Naive thymus-derived CD8-positive, alpha-beta T cell (primary cell): ENCODE measurements around the gene CASR. TPM values are rescaled to one million over a fixed set of nuclear protein-coding genes. Genes with fewer than 3 reads are reported as not detected.
A peak's percentile ranks its signal among the peaks of the same experiment; 100 is the strongest.

ENCODE experiments used
- ATAC-seq, 2 donors: fragments of 150-1000 bp; cut with Tn5 transposase in 1 of 2; sonication (Bioruptor Pico), chemical (Tn5 transposase) in 1 of 2; 1 replicate in 1 of 2; 2 replicates in 1 of 2; pipeline ENCODE4 v1.10.0; 2021; ENCODE audit warnings: mild to moderate bottlenecking in 2 of 2, moderate library complexity in 2 of 2
- POLR2A ChIA-PET: fragments of 350-600 bp; sonication (Branson Sonifier 250); formaldehyde crosslinking; loops from one replicate; lab custom pipeline; 2021; ENCODE audit warnings: antibody characterized with exemption; lab: Charles Lee
- DNase-seq, 10 donors: peaks; one replicate each; pipeline versions ENCODE4 v3.0.0 to v3.0.0-alpha.2; 2020 to 2022
- H3K27ac Mint-ChIP-seq, 10 donors: one replicate each; pipeline ENCODE4 v1.8.0; 2020 to 2022; ENCODE audit warnings: mild to moderate bottlenecking in 10 of 10, mixed read lengths in 10 of 10, moderate library complexity in 4 of 10, inconsistent platforms in 1 of 10
- H3K27me3 Mint-ChIP-seq, 5 donors: one replicate each; pipeline ENCODE4 v1.8.0; 2021 to 2022; ENCODE audit warnings: mixed read lengths in 5 of 5
- H3K36me3 Mint-ChIP-seq, 3 donors: one replicate each; pipeline ENCODE4 v1.8.0; 2020 to 2022; ENCODE audit warnings: mixed read lengths in 3 of 3, mild to moderate bottlenecking in 2 of 3, inconsistent platforms in 1 of 3
- H3K4me1 Mint-ChIP-seq, 4 donors: one replicate each; pipeline ENCODE4 v1.8.0; 2021 to 2022; ENCODE audit warnings: mixed read lengths in 4 of 4
- H3K4me3 Mint-ChIP-seq, 10 donors: one replicate each; pipeline ENCODE4 v1.8.0; 2020 to 2022; ENCODE audit warnings: mild to moderate bottlenecking in 10 of 10, mixed read lengths in 10 of 10, moderate library complexity in 6 of 10, inconsistent platforms in 1 of 10
- H3K9me3 Mint-ChIP-seq, 9 donors: one replicate each; pipeline ENCODE4 v1.8.0; 2020 to 2022; ENCODE audit warnings: mixed read lengths in 9 of 9, mild to moderate bottlenecking in 3 of 9, inconsistent platforms in 1 of 9, moderate library complexity in 1 of 9
- polyA plus RNA-seq, 3 donors: library from polyadenylated mRNA; unstranded; fragments of 300-500 nt; fragmentation: Illumina TruSeq; gene quantifications; one replicate each; pipeline ENCODE4 v1.2.3, GENCODE V29; 2021
- total RNA-seq, 8 experiments: library from RNA in 2 of 8; stranded (reverse) in 2 of 8; gene quantifications; one replicate each; pipeline ENCODE4 v1.2.3 and lab custom pipeline; 2021 to 2026

Gene CASR
- total and polyA plus RNA-seq, 5 experiments from 2014 or later: not detected

GRCh38 chr3:122299872-122300460 lies 116.5 kb downstream of the CASR start:
- Mint-ChIP-seq H3K4me3 (no peak overlapping the region), H3K4me1 (peaks cover 4 to 14% (median 9%) of the 10 kb centered on the region in 4 donors), H3K27me3 (no peaks in the 10 kb centered on the region), H3K36me3 (no peaks in the 10 kb centered on the region), H3K27ac (no peak overlapping the region), H3K9me3 (no peaks in the 10 kb centered on the region)
- DNase-seq: peak in 8 of 10 donors; percentile 14 to 71 (median 60)
- peak; percentile 40 to 46 for ATAC-seq
- POLR2A ChIA-PET: no interaction called here

GRCh38 chr3:122301063-122301462 lies 117.6 kb downstream of the CASR start:
- Mint-ChIP-seq H3K36me3 (no peaks in the 10 kb centered on the region), H3K4me1 (peaks cover 4 to 14% (median 9%) of the 10 kb centered on the region in 4 donors), H3K4me3 (no peak overlapping the region), H3K9me3 (no peaks in the 10 kb centered on the region), H3K27me3 (no peaks in the 10 kb centered on the region), H3K27ac (peak overlapping the region in 1 of 10 donors; percentile 25)
- ATAC-seq (no peak), DNase-seq (no peak)
- POLR2A ChIA-PET: no interaction called here

GRCh38 chr3:122305818-122306621 lies 122.6 kb downstream of the CASR start:
- no peak for ATAC-seq
- Mint-ChIP-seq H3K4me3 (no peak overlapping the region), H3K36me3 (no peaks in the 10 kb centered on the region)

GRCh38 chr3:122306622-122306953 lies 123.1 kb downstream of the CASR start:
- no peaks in the 10 kb centered on the region for H3K36me3 Mint-ChIP-seq
- peak overlapping the region in 1 of 10 donors; percentile 10 for H3K27ac Mint-ChIP-seq
- H3K9me3 Mint-ChIP-seq: no peaks in the 10 kb centered on the region
- peaks cover 0 to 2% (median 0%) of the 10 kb centered on the region in 5 donors for H3K27me3 Mint-ChIP-seq
- DNase-seq (no peak), ATAC-seq (no peak)
- POLR2A ChIA-PET: no interaction called here
- no peak overlapping the region for H3K4me3 Mint-ChIP-seq
- no peaks in the 10 kb centered on the region for H3K4me1 Mint-ChIP-seq

More at GRCh38 chr3:122305818-122306621, 122.6 kb downstream of the CASR start:
- H3K27ac Mint-ChIP-seq: no peak overlapping the region
- no peak for DNase-seq
- no peaks in the 10 kb centered on the region for H3K9me3 Mint-ChIP-seq
- POLR2A ChIA-PET: no interaction called here
- H3K27me3 Mint-ChIP-seq: peaks cover 0 to 2% (median 0%) of the 10 kb centered on the region in 5 donors
- no peaks in the 10 kb centered on the region for H3K4me1 Mint-ChIP-seq

GRCh38 chr3:122307094-122307687 lies 123.7 kb downstream of the CASR start:
- Mint-ChIP-seq H3K27me3 (peaks cover 0 to 2% (median 0%) of the 10 kb centered on the region in 5 donors), H3K4me1 (no peaks in the 10 kb centered on the region), H3K4me3 (no peak overlapping the region), H3K9me3 (no peaks in the 10 kb centered on the region), H3K36me3 (no peaks in the 10 kb centered on the region), H3K27ac (peak overlapping the region in 1 of 10 donors; percentile 10)
- no peak for ATAC-seq
- no peak for DNase-seq
- POLR2A ChIA-PET: no interaction called here

- Mint-ChIP-seq H3K4me3 (no peak overlapping the region), H3K27ac (no peak overlapping the region), H3K9me3 (no peaks in the 10 kb centered on the region), H3K27me3 (peaks cover 0 to 2% (median 0%) of the 10 kb centered on the region in 5 donors), H3K4me1 (peaks cover 3 to 6% (median 4%) of the 10 kb centered on the region in 4 donors), H3K36me3 (no peaks in the 10 kb centered on the region)
- DNase-seq (no peak), ATAC-seq (no peak)
- POLR2A ChIA-PET: no interaction called here
Observed at GRCh38 chr3:122307976-122308375, 124.5 kb downstream of the CASR start.

- H3K27ac Mint-ChIP-seq: no peak overlapping the region
- DNase-seq: no peak
- H3K27me3 Mint-ChIP-seq: peaks cover under 1 to 3% (median 2%) of the 10 kb centered on the region in 5 donors
- POLR2A ChIA-PET: interaction anchor here (0.6 kb wide), 1 partner anchor 204 kb away, joined by 3 read pairs; the partner anchor contains the start of gene KPNA1
- no peaks in the 10 kb centered on the region for H3K36me3 Mint-ChIP-seq
- no peaks in the 10 kb centered on the region for H3K9me3 Mint-ChIP-seq
- H3K4me3 Mint-ChIP-seq: no peak overlapping the region
- H3K4me1 Mint-ChIP-seq: peaks cover 5 to 9% (median 8%) of the 10 kb centered on the region in 4 donors
- no peak for ATAC-seq
Observed at GRCh38 chr3:122310361-122310760, 126.9 kb downstream of the CASR start.

- no peak overlapping the region for H3K4me3 Mint-ChIP-seq
- peaks cover 0 to 3% (median 0%) of the 10 kb centered on the region in 3 donors for H3K36me3 Mint-ChIP-seq
- POLR2A ChIA-PET: no interaction called here
- no peak for ATAC-seq
- no peak overlapping the region for H3K27ac Mint-ChIP-seq
- peaks cover 1 to 12% (median 7%) of the 10 kb centered on the region in 5 donors for H3K27me3 Mint-ChIP-seq
- DNase-seq: no peak
- H3K4me1 Mint-ChIP-seq: peaks cover 5 to 9% (median 8%) of the 10 kb centered on the region in 4 donors
- H3K9me3 Mint-ChIP-seq: peaks cover 0 to 3% (median 0%) of the 10 kb centered on the region in 9 donors
Observed at GRCh38 chr3:122312826-122313225, 129.4 kb downstream of the CASR start.

- H3K27me3 Mint-ChIP-seq: peaks cover 1 to 16% (median 7%) of the 10 kb centered on the region in 5 donors
- H3K4me3 Mint-ChIP-seq: no peak overlapping the region
- H3K9me3 Mint-ChIP-seq: peaks cover 0 to 7% (median 0%) of the 10 kb centered on the region in 9 donors
- peaks cover 0 to 8% (median 2%) of the 10 kb centered on the region in 3 donors for H3K36me3 Mint-ChIP-seq
- H3K4me1 Mint-ChIP-seq: peaks cover 5 to 9% (median 8%) of the 10 kb centered on the region in 4 donors
- H3K27ac Mint-ChIP-seq: no peak overlapping the region
- DNase-seq (no peak), ATAC-seq (no peak)
- POLR2A ChIA-PET: no interaction called here
Observed at GRCh38 chr3:122313281-122313680, 129.8 kb downstream of the CASR start.

GRCh38 chr3:122314228-122314876 lies 130.9 kb downstream of the CASR start:
- peaks cover 1 to 17% (median 7%) of the 10 kb centered on the region in 5 donors for H3K27me3 Mint-ChIP-seq
- no peak overlapping the region for H3K4me3 Mint-ChIP-seq
- no peak for ATAC-seq
- peaks cover 0 to 15% (median 4%) of the 10 kb centered on the region in 9 donors for H3K9me3 Mint-ChIP-seq
- POLR2A ChIA-PET: no interaction called here
- no peak overlapping the region for H3K27ac Mint-ChIP-seq
- peaks cover 0 to 16% (median 7%) of the 10 kb centered on the region in 3 donors for H3K36me3 Mint-ChIP-seq
- DNase-seq: no peak
- H3K4me1 Mint-ChIP-seq: peaks cover 5 to 9% (median 8%) of the 10 kb centered on the region in 4 donors

- H3K27me3 Mint-ChIP-seq: peaks cover 1 to 17% (median 7%) of the 10 kb centered on the region in 5 donors
- no peak overlapping the region for H3K27ac Mint-ChIP-seq
- ATAC-seq: no peak
- no peak for DNase-seq
- no peak overlapping the region for H3K4me3 Mint-ChIP-seq
- peaks cover 0 to 27% (median 6%) of the 10 kb centered on the region in 9 donors for H3K9me3 Mint-ChIP-seq
- peaks cover 0 to 16% (median 10%) of the 10 kb centered on the region in 3 donors for H3K36me3 Mint-ChIP-seq
- H3K4me1 Mint-ChIP-seq: peaks cover 5 to 9% (median 8%) of the 10 kb centered on the region in 4 donors
- POLR2A ChIA-PET: no interaction called here
Observed at GRCh38 chr3:122315619-122316018, 132.2 kb downstream of the CASR start.

- H3K4me3 Mint-ChIP-seq: no peak overlapping the region
- peaks cover 0 to 30% (median 6%) of the 10 kb centered on the region in 9 donors for H3K9me3 Mint-ChIP-seq
- ATAC-seq (no peak), DNase-seq (no peak)
- POLR2A ChIA-PET: no interaction called here
- H3K36me3 Mint-ChIP-seq: peaks cover 0 to 16% (median 10%) of the 10 kb centered on the region in 3 donors
- no peak overlapping the region for H3K27ac Mint-ChIP-seq
- H3K27me3 Mint-ChIP-seq: peaks cover 1 to 17% (median 7%) of the 10 kb centered on the region in 5 donors
- H3K4me1 Mint-ChIP-seq: peaks cover 9 to 14% (median 11%) of the 10 kb centered on the region in 4 donors
Observed at GRCh38 chr3:122316368-122316767, 132.9 kb downstream of the CASR start.
